Stimulated activated CD4-positive, alpha-beta T cell treated with anti-CD3 and anti-CD28 coated beads, Interleukin-2, amount 100 ng/mL, for 48 hours (primary cell): ENCODE results near the gene RETREG3.
"Not testable (repeated sequence)": the region's sequence is repeated elsewhere in the genome, so short reads cannot be mapped to it uniquely, and the experiment has no call there.

Experiments used
- DNase-seq, 2 donors: peaks; one replicate each; pipeline ENCODE4 v3.0.0-alpha.2; 2020

RETREG3 gene

GRCh38 chr17:42609182-42609813, at the start of gene RETREG3, which contains the start of gene TUBG1:
RETREG3 (minus strand) TSS chr17:42609374; CDS start chr17:42609324, 50 bp downstream.
TUBG1 (plus strand) TSS chr17:42609683; CDS start chr17:42609738, 55 bp downstream.
- DNase-seq, result peak; percentile 98

GRCh38 chr17:42657824-42658588, 48.8 kb upstream of the RETREG3 start:
- no peak for DNase-seq

- no peak for DNase-seq
Measured at GRCh38 chr17:42655528-42655927, 46.4 kb upstream of the RETREG3 start.

- DNase-seq, result no peak
Measured at GRCh38 chr17:42653179-42654124, 44.3 kb upstream of the RETREG3 start.

GRCh38 chr17:42651392-42651791, 42.2 kb upstream of the RETREG3 start:
- no peak for DNase-seq

- DNase-seq, result no peak
Measured at GRCh38 chr17:42647778-42648177, 38.6 kb upstream of the RETREG3 start.

- DNase-seq, result no peak
Measured at GRCh38 chr17:42642336-42642735, 33.2 kb upstream of the RETREG3 start.

GRCh38 chr17:42640121-42640520, 30.9 kb upstream of the RETREG3 start:
- DNase-seq, result no peak

GRCh38 chr17:42639525-42640113, 30.4 kb upstream of the RETREG3 start:
- DNase-seq, result no peak

GRCh38 chr17:42632949-42633444, 23.8 kb upstream of the RETREG3 start:
- DNase-seq, result no peak

- no peak for DNase-seq
Measured at GRCh38 chr17:42629411-42630009, 20.3 kb upstream of the RETREG3 start.

GRCh38 chr17:42627032-42627764, 18.0 kb upstream of the RETREG3 start:
- not testable (repeated sequence) for DNase-seq

GRCh38 chr17:42623732-42624596, 14.8 kb upstream of the RETREG3 start:
- no peak for DNase-seq

GRCh38 chr17:42623271-42623670, 14.1 kb upstream of the RETREG3 start:
- DNase-seq, result no peak

GRCh38 chr17:42621987-42622386, 12.8 kb upstream of the RETREG3 start:
- not testable (repeated sequence) for DNase-seq

GRCh38 chr17:42618442-42619150, 9.4 kb upstream of the RETREG3 start:
- no peak for DNase-seq

- no peak for DNase-seq
Measured at GRCh38 chr17:42617956-42618431, 8.8 kb upstream of the RETREG3 start.

- no peak for DNase-seq
Measured at GRCh38 chr17:42613699-42614295, 4.6 kb upstream of the RETREG3 start.

GRCh38 chr17:42612013-42612412, 2.8 kb upstream of the RETREG3 start:
- DNase-seq, result no peak
